Neural cell (in vitro differentiated cells): ENCODE measurements around the gene HDAC3. TPM values are rescaled to one million over a fixed set of nuclear protein-coding genes. Genes with fewer than 3 reads are reported as not detected.

Source experiments
- H2AFZ ChIP-seq: fragments of 200-600, 300-800 bp; sonication (generic), shearing (Covaris generic); 2 replicates; pipeline ENCODE4 v1.6.0; 2014; ENCODE audit warnings: low read depth, mild to moderate bottlenecking, antibody characterized with exemption, low read length, moderate library complexity
- H3F3A ChIP-seq: fragments of 200-600 bp; shearing (Covaris generic); 2 replicates; pipeline ENCODE4 v1.6.1; 2016; ENCODE audit warnings: mild to moderate bottlenecking, moderate library complexity, mixed read lengths, antibody characterized with exemption, low read length; ENCODE audit not compliant: insufficient read depth, poor library complexity, severe bottlenecking
- H3K27ac ChIP-seq: fragments of 200-600, 300-800 bp; sonication (generic), shearing (Covaris generic); 2 replicates; pipeline ENCODE4 v1.5.1; 2014; ENCODE audit warnings: mild to moderate bottlenecking, low read length, moderate library complexity
- H3K27me3 ChIP-seq: fragments of 300-800, 200-600 bp; sonication (generic), shearing (Covaris generic); 2 replicates; pipeline ENCODE4 v1.6.0; 2014; ENCODE audit warnings: mild to moderate bottlenecking, low read depth, low read length, moderate library complexity; ENCODE audit not compliant: insufficient read depth
- H3K36me3 ChIP-seq: fragments of 300-800, 200-600 bp; sonication (generic), shearing (Covaris generic); 2 replicates; pipeline ENCODE4 v1.5.1; 2014; ENCODE audit warnings: mild to moderate bottlenecking, antibody characterized with exemption, low read length, moderate library complexity; ENCODE audit not compliant: insufficient read depth
- H3K4me2 ChIP-seq: fragments of 300-800, 200-600 bp; sonication (generic), shearing (Covaris generic); 2 replicates; pipeline ENCODE4 v1.6.0; 2014; ENCODE audit warnings: mild to moderate bottlenecking, low read length
- H3K4me3 ChIP-seq: fragments of 300-800, 200-600 bp; sonication (generic), shearing (Covaris generic); 2 replicates; pipeline ENCODE4 v1.5.1; 2014; ENCODE audit warnings: mild to moderate bottlenecking, low read length, moderate library complexity
- H3K79me2 ChIP-seq: fragments of 200-600 bp; shearing (Covaris generic); replicated peaks from 2 replicates; pipeline ENCODE4 v1.6.0; 2014; ENCODE audit warnings: mild to moderate bottlenecking, low read length, moderate library complexity; ENCODE audit not compliant: insufficient read depth
- H3K9ac ChIP-seq: fragments of 300-800, 200-600 bp; sonication (generic), shearing (Covaris generic); 2 replicates; pipeline ENCODE4 v1.6.1; 2016; ENCODE audit warnings: mild to moderate bottlenecking, low read length, mixed read lengths
- H3K9me2 ChIP-seq: fragments of 200-600 bp; shearing (Covaris generic); 2 replicates; pipeline ENCODE4 v1.6.1; 2016; ENCODE audit warnings: mild to moderate bottlenecking, low read length, mixed read lengths; ENCODE audit not compliant: insufficient read depth
- H3K9me3 ChIP-seq: fragments of 200-600, 300-800 bp; sonication (generic), shearing (Covaris generic); 2 replicates; pipeline ENCODE4 v1.6.1; 2016; ENCODE audit warnings: mild to moderate bottlenecking, mixed run types, low read length, moderate library complexity, mixed read lengths
- H4K20me1 ChIP-seq: fragments of 200-600 bp; shearing (Covaris generic); 2 replicates; pipeline ENCODE4 v1.6.1; 2016; ENCODE audit warnings: mild to moderate bottlenecking, mixed run types; ENCODE audit not compliant: insufficient read depth
- EP300 ChIP-seq: fragments of 450-650 bp; conservative IDR thresholded peaks from 2 replicates; pipeline ENCODE4 v1.6.1; 2014; ENCODE audit warnings: antibody characterized with exemption, mild to moderate bottlenecking, moderate library complexity; ENCODE audit not compliant: poor library complexity, severe bottlenecking
- EZH2 ChIP-seq: fragments of 200-600, 300-800 bp; shearing (Covaris generic), sonication (generic); IDR thresholded peaks from 2 replicates; pipeline ENCODE4 v1.6.1; 2014; ENCODE audit warnings: antibody characterized with exemption, low read length, borderline replicate concordance, mild to moderate bottlenecking; ENCODE audit not compliant: insufficient read depth, poor library complexity, severe bottlenecking
- MXI1 ChIP-seq: fragments of 450-650 bp; conservative IDR thresholded peaks from 2 replicates; pipeline ENCODE4 v1.6.1; 2014; ENCODE audit warnings: antibody characterized with exemption, mild to moderate bottlenecking; ENCODE audit not compliant: poor library complexity, severe bottlenecking
- POLR2AphosphoS5 ChIP-seq: IDR thresholded peaks from 2 replicates; pipeline ENCODE4 v1.6.1; 2012
- RAD21 ChIP-seq: fragments of 450-650 bp; conservative IDR thresholded peaks from 2 replicates; pipeline ENCODE4 v1.6.1; 2014; ENCODE audit warnings: antibody characterized with exemption, mild to moderate bottlenecking, moderate library complexity
- SMC3 ChIP-seq: fragments of 450-650 bp; conservative IDR thresholded peaks from 2 replicates; pipeline ENCODE4 v1.6.1; 2014; ENCODE audit warnings: antibody characterized with exemption, mild to moderate bottlenecking, moderate library complexity; ENCODE audit not compliant: poor library complexity
- TAF1 ChIP-seq: IDR thresholded peaks from 2 replicates; pipeline ENCODE4 v1.6.1; 2012; ENCODE audit warnings: low read depth
- polyA plus RNA-seq: library from polyadenylated mRNA; depleted of rRNA; stranded (reverse); fragments of >200 nt; gene quantifications from 2 replicates; pipeline ENCODE4 v1.2.3, GENCODE V29; 2014
- TF ChIP-seq, protein P1 (sequence below): IDR thresholded peaks from 2 replicates; pipeline ENCODE4 v1.6.1; 2012; ENCODE audit warnings: borderline replicate concordance
- TF ChIP-seq, protein P2 (sequence below): fragments of 450-650 bp; IDR thresholded peaks from 2 replicates; pipeline ENCODE4 v1.5.1; 2014; ENCODE audit warnings: antibody characterized with exemption, mild to moderate bottlenecking, moderate library complexity; ENCODE audit not compliant: poor library complexity, severe bottlenecking

The HDAC3 gene
- polyA plus RNA-seq, 1 donor from 2014 or later: 115 TPM

DNA sequence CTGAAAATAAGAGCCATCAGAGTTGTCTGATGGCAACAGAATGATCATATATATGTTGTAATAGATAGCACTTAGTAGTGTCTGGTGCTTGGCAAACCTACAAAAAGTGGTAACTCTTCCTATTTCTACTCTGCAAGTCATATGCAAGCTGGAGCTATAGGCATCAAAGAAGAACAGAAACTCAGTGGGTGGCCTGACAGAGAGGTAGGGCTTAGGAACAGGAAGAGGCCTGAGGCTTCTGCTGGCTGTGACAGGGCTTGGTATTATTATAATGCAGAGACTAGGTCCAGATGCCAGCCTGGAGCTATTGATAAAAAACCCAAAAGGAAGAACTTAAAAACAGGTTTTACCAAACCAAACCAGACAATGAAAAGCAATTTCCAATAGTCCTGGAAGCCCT, 13.5 kb downstream of the HDAC3 start:
- Histone ChIP-seq H3K9ac (no peak overlapping the region), H3K4me3 (no peak overlapping the region), H2AFZ (no peak overlapping the region), H3K79me2 (no peaks in the 10 kb centered on the region), H3K27me3 (no peaks in the 10 kb centered on the region), H3F3A (no peaks in the 10 kb centered on the region), H3K9me3 (no peaks in the 10 kb centered on the region), H3K4me2 (no peak overlapping the region), H4K20me1 (no peaks in the 10 kb centered on the region), H3K9me2 (no peaks in the 10 kb centered on the region), H3K27ac (no peak overlapping the region), H3K36me3 (no peaks in the 10 kb centered on the region)
- TF ChIP-seq POLR2AphosphoS5: no peak

DNA sequence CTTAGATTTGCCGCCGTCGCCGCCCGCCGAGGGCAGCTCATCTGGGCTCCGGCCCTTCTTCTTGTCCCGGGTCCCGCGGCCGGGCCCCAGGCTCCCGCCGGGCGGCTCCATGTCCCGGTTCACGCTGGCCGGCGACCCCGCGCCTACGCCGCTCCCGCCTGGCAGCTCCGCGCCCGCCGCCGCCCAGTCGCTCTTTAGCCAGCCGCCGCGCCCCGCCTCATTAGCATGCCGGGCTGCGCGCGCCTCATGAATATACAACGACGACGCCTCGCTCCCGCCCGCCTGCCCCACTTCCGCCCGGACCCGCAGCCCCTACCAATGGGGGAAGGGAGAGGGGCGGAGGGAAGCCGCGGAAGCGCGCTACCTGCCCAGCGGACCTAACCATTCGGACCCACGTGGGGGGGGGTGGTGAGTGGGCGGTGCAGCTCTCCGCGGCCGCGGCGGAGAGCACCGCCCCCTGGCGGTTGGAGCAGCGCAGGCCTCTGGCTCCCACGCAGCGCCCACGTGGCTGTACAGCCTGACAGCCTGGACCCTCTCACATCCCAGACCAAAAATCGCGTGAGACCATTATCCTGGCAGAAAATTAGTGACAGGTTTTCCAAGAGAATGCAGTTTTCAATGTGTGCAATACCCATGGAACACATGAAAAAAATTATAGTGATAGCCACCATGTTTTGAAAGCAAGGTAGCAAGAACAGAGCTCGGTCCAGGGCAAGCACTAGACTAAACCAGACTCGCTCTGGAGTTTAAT, 17.7 kb downstream of the HDAC3 start, which contains the start of gene DIAPH1:
TSS of gene DIAPH1 (minus strand) at position 197 of the 751 bp plus-strand sequence. CDS start at position 111, 86 bp downstream.
- H2AFZ ChIP-seq: peak within 1 kb of the TSS; percentile 30

More for the DNA sequence above, 17.7 kb downstream of the HDAC3 start, which contains the start of gene DIAPH1:
- H3K9ac ChIP-seq: peak within 1 kb of the TSS; percentile 76
- H3K27me3 ChIP-seq: no peaks in the 10 kb centered on the region
- H3K79me2 ChIP-seq: peaks cover 17% of the 10 kb centered on the region
- H3K9me3 ChIP-seq: no peaks in the 10 kb centered on the region
- H3F3A ChIP-seq: no peaks in the 10 kb centered on the region
- no peaks in the 10 kb centered on the region for H3K36me3 ChIP-seq
- peak within 1 kb of the TSS; percentile 17 for H3K27ac ChIP-seq
- TF ChIP-seq POLR2AphosphoS5 (peak; percentile 41), RAD21 (peak; percentile 80), EZH2 (no peak), TAF1 (no peak), EP300 (peak; percentile 72), MXI1 (peak; percentile 98), SMC3 (peak; percentile 91)
- TF ChIP-seq, protein P1, sequence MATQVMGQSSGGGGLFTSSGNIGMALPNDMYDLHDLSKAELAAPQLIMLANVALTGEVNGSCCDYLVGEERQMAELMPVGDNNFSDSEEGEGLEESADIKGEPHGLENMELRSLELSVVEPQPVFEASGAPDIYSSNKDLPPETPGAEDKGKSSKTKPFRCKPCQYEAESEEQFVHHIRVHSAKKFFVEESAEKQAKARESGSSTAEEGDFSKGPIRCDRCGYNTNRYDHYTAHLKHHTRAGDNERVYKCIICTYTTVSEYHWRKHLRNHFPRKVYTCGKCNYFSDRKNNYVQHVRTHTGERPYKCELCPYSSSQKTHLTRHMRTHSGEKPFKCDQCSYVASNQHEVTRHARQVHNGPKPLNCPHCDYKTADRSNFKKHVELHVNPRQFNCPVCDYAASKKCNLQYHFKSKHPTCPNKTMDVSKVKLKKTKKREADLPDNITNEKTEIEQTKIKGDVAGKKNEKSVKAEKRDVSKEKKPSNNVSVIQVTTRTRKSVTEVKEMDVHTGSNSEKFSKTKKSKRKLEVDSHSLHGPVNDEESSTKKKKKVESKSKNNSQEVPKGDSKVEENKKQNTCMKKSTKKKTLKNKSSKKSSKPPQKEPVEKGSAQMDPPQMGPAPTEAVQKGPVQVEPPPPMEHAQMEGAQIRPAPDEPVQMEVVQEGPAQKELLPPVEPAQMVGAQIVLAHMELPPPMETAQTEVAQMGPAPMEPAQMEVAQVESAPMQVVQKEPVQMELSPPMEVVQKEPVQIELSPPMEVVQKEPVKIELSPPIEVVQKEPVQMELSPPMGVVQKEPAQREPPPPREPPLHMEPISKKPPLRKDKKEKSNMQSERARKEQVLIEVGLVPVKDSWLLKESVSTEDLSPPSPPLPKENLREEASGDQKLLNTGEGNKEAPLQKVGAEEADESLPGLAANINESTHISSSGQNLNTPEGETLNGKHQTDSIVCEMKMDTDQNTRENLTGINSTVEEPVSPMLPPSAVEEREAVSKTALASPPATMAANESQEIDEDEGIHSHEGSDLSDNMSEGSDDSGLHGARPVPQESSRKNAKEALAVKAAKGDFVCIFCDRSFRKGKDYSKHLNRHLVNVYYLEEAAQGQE: no peak
- TF ChIP-seq, protein P2, sequence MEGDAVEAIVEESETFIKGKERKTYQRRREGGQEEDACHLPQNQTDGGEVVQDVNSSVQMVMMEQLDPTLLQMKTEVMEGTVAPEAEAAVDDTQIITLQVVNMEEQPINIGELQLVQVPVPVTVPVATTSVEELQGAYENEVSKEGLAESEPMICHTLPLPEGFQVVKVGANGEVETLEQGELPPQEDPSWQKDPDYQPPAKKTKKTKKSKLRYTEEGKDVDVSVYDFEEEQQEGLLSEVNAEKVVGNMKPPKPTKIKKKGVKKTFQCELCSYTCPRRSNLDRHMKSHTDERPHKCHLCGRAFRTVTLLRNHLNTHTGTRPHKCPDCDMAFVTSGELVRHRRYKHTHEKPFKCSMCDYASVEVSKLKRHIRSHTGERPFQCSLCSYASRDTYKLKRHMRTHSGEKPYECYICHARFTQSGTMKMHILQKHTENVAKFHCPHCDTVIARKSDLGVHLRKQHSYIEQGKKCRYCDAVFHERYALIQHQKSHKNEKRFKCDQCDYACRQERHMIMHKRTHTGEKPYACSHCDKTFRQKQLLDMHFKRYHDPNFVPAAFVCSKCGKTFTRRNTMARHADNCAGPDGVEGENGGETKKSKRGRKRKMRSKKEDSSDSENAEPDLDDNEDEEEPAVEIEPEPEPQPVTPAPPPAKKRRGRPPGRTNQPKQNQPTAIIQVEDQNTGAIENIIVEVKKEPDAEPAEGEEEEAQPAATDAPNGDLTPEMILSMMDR: peak; percentile 99
- H3K9me2 ChIP-seq: no peaks in the 10 kb centered on the region
- H4K20me1 ChIP-seq: no peaks in the 10 kb centered on the region
- H3K4me3 ChIP-seq: peak within 1 kb of the TSS; percentile 76
- peak within 1 kb of the TSS; percentile 44 for H3K4me2 ChIP-seq
